Lower leg skin (tissue), 4 donors: ENCODE results near the gene PRPF19. TPM values are rescaled to one million over a fixed set of nuclear protein-coding genes. Genes with fewer than 3 reads are reported as not detected.

Experiments
- DNase-seq, 2 donors: peaks; one replicate each; pipeline ENCODE4 v3.0.0-alpha.2; 2019; ENCODE audit warnings: low spot score in 2 of 2
- H3K4me3 ChIP-seq: fragments of 200-600 bp; sonication (generic); 2 replicates; pipeline ENCODE4 v1.5.1; 2017; ENCODE audit warnings: mild to moderate bottlenecking, low read depth; ENCODE audit not compliant: poor library complexity, severe bottlenecking
- POLR2A ChIP-seq, 2 donors: fragments of 450-650 bp; IDR thresholded peaks; one replicate each; pipeline ENCODE4 v1.6.1; 2016 to 2017; ENCODE audit warnings: antibody characterized with exemption in 2 of 2, mild to moderate bottlenecking in 1 of 2, moderate library complexity in 1 of 2
- WGBS, 2 donors: methylation state at CpG; one replicate each; pipeline ENCODE4 v1.1.5; 2018; 5-methylcytosine and 5-hydroxymethylcytosine counted together
- intact Hi-C: fragments of 100-400 bp; cut with DNase I; formaldehyde crosslinking; loops from one replicate; pipeline ENCODE4 v1.15.0; 2023; ENCODE audit warnings: low total_unique reads
- total RNA-seq, 4 donors: library from RNA; depleted of rRNA; stranded (reverse); fragments of >200 nt; gene quantifications; one replicate each; pipeline ENCODE4 v1.1.0, GENCODE V29; 2016
- TF ChIP-seq, protein P1 (sequence below), 3 donors: fragments of 450-650 bp; IDR thresholded peaks; one replicate each; pipeline ENCODE4 v1.5.1; 2016; ENCODE audit warnings: antibody characterized with exemption in 3 of 3, mild to moderate bottlenecking in 3 of 3, moderate library complexity in 2 of 3

PRPF19 gene
- total RNA-seq, 4 donors from 2014 or later = 75.3 to 119 (median 108) TPM

DNA sequence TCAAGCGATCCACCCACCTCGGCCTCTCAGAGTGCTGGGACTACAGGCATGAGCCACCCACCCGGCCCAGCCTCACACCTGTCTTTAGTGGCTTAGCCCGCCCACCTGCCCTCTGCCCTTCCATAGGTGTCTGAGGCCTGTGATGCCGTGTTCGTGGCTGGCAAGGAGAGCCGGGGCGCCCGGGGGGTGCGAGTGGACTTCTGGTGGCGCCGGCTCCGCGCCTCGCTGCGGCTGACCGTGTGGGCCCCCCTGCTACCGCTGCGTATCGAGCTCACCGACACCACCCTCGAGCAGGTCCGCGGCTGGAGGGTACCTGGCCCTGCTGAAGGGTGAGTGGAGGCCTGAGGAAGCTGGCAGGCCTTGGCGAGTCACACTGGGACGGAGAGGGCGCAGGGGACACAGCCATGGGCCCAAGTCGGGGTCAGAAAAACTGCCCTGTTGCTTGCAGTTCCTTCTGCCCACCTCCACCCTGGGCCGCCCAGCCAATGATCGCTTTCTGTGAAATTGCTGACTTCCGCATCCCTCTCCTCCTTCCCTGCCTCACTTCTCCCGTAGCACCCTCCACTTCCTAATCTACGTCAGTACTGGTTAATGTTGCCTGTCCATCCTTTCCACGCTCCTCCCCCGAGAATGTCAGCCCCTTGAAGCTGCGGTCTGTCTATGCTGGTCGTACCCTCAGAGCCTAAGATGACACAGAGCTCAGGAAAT is 27.2 kb upstream of the PRPF19 start:
- 94 to 95% methylated on average over 25 to 37 of the region's 37 CpGs for WGBS, 2 donors
- intact Hi-C loops = no loop called here
- no peak for DNase-seq
- TF ChIP-seq, protein P1, sequence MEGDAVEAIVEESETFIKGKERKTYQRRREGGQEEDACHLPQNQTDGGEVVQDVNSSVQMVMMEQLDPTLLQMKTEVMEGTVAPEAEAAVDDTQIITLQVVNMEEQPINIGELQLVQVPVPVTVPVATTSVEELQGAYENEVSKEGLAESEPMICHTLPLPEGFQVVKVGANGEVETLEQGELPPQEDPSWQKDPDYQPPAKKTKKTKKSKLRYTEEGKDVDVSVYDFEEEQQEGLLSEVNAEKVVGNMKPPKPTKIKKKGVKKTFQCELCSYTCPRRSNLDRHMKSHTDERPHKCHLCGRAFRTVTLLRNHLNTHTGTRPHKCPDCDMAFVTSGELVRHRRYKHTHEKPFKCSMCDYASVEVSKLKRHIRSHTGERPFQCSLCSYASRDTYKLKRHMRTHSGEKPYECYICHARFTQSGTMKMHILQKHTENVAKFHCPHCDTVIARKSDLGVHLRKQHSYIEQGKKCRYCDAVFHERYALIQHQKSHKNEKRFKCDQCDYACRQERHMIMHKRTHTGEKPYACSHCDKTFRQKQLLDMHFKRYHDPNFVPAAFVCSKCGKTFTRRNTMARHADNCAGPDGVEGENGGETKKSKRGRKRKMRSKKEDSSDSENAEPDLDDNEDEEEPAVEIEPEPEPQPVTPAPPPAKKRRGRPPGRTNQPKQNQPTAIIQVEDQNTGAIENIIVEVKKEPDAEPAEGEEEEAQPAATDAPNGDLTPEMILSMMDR (IDR thresholded peaks at IDR 0.05) = no peak
- no peak for TF ChIP-seq POLR2A (IDR thresholded peaks at IDR 0.05)
- H3K4me3 ChIP-seq = no peak overlapping the region

DNA sequence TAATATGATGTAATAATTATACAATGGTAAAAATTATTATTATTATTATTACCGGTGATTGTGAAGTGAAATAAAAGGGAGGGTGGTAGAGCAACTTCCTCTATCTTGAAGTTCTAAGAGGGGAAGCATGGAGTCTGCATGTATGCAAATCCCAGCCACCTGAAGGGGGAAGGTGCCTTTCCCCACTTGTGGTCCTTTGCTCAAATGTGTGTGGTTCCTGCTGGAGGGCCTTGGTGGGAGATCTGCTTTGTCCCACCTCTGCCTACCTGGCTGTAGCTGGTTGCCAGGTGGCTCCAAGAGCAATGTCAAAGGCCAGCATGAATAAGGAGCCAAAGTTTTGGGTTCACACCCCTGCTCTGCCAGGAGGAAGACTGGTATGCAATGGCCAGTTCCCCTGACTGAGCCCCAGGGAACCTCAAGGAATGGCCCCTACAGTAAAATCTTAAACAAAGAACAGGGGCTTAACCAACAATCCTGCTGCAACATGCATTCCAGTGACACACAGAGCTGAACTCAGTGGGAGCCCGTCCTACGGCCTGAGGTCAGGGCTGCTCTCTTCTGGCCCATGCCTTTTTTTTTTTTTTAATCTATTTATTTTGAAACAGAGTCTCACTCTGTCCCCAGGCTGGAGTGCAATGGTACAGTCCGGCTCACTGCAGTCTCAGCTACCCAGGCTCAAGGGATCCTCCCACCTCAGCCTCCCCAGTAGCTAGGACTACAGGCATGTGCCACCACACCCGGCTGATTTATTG is 26.4 kb upstream of the PRPF19 start:
- no peak overlapping the region for H3K4me3 ChIP-seq
- intact Hi-C loops = no loop called here
- no peak for DNase-seq
- TF ChIP-seq, protein P1 (IDR thresholded peaks at IDR 0.05) = no peak
- TF ChIP-seq POLR2A (IDR thresholded peaks at IDR 0.05) = no peak
- 72 to 75% methylated on average over 5 of the region's 5 CpGs for WGBS, 2 donors

DNA sequence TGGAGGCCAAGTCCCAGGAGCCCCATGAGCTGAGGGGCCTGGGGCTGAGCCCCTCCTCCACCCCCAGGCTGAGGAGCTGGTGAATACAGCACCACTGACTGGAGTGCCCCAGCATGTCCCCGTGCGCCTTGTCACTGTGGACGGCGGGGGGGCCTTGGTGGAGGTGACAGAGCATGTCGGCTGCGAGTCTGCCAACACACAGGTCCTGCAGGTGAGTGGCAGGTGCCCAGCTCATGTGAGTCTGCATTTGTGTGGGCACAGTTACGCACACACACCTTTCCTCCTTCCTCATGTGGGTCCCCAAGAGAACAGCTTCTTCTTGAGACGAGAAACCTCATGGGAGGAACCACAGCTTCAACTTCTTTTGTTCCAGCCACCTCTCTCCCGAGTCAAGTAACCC is 25.5 kb upstream of the PRPF19 start:
- intact Hi-C loops = no loop called here

DNA sequence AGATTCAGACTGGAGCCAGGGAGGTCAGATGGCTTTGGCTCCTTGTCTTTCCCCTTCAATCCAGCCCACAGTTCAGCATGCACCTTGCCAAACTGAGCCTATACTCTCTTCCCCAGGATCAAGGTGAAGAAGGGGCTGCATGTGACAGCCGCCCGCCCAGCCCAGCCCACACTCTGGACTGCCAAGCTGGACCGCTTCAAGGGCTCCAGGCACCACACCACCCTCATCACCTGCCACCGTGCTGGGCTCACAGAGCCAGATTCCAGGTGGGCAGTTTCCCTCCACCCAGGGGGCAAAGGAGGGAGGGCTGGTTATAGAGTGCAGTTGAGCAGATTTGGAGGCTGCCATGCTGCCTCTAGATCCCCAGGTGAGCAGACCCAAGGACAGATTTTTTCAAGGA is 24.0 kb upstream of the PRPF19 start:
- no peak overlapping the region for H3K4me3 ChIP-seq
- intact Hi-C loops = no loop called here
- TF ChIP-seq, protein P1 (IDR thresholded peaks at IDR 0.05) = no peak
- TF ChIP-seq POLR2A (IDR thresholded peaks at IDR 0.05) = no peak
- no peak for DNase-seq
- 93 to 94% methylated on average over 4 of the region's 4 CpGs for WGBS, 2 donors

More for the DNA sequence above, 25.5 kb upstream of the PRPF19 start:
- TF ChIP-seq, protein P1 (IDR thresholded peaks at IDR 0.05) = no peak
- no peak for TF ChIP-seq POLR2A (IDR thresholded peaks at IDR 0.05)
- no peak for DNase-seq
- 87 to 88% methylated on average over 9 of the region's 9 CpGs for WGBS, 2 donors
- H3K4me3 ChIP-seq = no peak overlapping the region

DNA sequence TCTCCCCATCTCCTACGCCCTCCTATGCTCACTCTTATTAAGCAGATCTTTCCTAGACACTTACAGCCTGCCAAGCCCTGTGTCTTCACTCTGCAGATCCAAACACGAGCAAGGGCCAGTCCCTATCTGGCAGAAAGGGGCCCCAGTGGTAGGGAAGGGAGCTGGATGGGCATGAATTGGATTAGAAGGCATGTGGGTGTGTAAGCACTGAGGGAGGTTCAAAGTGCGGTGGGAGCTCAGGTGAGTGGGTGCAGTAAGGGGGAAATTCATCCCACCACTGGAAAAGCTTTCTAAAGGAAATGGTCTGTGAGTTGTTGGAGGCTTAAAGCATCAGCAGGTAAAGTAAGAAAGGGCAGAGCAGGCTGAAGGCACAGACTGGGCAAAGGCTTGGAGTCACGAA is 23.4 kb upstream of the PRPF19 start:
- intact Hi-C loops = no loop called here
- DNase-seq = no peak
- H3K4me3 ChIP-seq = no peak overlapping the region
- TF ChIP-seq POLR2A (IDR thresholded peaks at IDR 0.05) = no peak
- TF ChIP-seq, protein P1 (IDR thresholded peaks at IDR 0.05) = no peak
- WGBS, 2 donors = 67 to 71% methylated on average over 4 of the region's 4 CpGs
